ENCODE measurements around the gene MN1.

MN1 gene

DNA sequence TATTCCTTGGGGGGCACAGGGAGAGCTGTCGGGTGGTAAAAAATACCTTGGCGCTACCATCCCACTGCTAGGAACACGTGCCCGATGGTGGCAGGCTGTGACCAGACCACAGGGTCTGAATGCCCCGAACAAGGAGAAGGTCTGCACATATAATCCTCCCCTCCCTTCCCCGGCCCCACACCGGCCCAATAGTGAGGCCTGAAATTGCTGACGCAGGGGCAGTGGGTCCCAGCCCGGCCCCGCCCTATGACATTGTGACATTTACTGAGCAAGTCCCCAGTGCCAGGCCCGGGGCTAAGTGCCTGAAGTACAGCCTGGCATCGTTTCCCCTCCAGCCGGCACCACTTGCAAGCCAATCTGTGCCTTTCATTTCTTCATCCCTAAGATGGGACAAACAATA, 19.5 kb downstream of the MN1 start:
- DNase-seq, result no peak

DNA sequence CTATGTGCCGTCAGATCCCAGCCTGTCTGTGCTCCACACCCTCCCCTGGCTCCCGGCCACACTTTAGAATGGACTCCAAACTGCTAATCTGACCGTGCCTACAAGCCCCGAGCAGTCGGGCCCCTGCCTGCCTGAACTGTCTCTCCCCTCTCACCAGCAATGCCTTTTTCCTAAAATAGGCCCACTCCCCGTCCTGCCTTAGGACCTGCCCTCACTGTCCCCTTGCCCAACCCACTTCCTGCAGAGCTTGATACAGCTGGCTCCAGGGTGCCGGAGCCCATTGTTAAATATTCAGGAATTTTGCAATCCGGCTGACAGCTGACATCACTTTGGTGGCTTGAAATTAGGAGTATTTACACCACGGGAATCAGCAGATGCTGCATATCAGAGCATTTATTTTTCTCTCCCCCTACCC, 21.4 kb downstream of the MN1 start:
- no peak for DNase-seq

- DNase-seq, result no peak
These were observed 21.9 kb downstream of the MN1 start for GRCh38 chr22:27779643-27780042.

GRCh38 chr22:27778294-27779090, 23.1 kb downstream of the MN1 start:
- no peak for DNase-seq

DNA sequence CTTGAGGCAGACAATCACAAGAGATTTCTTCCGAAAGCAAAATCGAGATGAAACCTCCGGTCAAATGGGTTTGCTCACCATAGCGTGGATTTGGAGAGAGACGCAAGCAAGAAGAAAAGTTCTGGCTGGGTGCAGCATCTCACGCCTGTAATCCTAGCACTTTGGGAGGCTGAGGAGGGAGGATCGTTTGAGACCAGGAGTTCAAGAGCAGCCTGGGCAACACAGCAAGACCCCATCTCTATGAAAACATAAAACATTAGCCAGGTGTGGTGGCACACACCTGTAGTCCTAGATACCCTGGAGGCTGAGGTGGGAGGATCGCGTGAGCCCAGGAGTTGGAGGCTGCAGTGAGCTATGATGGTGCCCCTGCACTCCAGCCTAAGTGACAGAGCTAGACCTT, 24.4 kb downstream of the MN1 start:
- no peak for DNase-seq

DNA sequence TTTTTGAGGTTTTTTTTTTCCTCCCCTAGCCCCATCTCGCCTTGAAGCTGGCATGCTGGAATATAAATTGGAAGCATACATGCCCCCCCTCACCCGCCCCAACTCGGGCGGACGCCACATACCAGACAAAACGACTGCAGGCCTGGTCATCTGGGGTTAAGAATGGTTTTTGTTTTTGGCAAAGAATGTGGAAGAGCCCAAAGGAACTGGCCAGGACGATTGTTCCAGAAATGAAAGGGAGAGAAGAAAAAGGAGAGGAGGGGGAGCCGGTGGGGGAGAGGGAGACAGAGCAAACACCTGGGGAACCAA, 25.0 kb downstream of the MN1 start:
- no peak for DNase-seq

GRCh38 chr22:27775758-27776649, 25.6 kb downstream of the MN1 start:
- DNase-seq, result no peak

- DNase-seq, result no peak
These were observed 26.4 kb downstream of the MN1 start for GRCh38 chr22:27775087-27775698.

DNA sequence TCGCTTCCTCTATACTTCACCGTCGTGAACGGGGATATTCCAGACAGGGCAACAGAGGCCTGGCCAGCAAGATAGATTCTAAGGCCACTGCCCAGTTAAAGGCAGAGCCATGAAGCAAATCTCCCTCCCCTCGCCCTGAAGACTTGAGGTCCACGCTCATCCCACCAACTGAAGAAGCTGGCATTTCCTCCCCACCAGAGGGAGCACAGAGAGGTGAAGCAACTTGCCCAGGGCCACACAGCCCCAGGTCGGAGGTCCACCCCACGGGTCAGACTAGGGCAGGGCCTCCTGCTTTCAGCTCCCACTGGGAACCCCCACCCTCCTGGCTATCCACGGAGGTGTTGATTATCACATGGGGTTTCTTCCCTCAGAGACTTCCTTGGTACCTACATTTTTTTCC, 27.4 kb downstream of the MN1 start:
- DNase-seq, result no peak

DNA sequence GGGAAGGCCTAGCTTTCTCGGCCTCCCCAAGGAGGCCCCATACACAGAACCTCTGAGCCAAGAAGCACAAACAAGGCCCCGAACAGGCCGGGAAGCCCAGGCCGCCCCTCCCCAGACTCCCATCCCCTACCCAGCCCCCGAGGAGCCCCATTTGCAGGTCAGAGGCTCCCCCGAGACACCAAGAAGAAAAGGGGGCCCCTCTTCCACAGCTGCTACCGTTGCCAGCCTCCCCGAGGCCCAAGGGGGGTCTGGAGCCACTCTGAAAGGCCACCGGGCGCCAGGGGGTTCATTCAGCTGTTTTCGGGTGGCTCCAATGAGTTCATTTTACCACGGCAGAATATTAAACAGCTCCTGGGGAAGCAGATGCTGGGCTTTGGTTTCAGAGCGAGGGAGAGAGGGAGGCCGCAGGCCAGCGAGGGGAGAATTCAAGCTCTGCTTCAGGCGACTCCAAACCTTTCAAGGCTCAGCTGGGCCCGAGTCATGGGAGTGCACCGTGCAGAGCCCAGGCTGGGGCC, 28.5 kb downstream of the MN1 start:
- DNase-seq, result no peak

GRCh38 chr22:27772081-27772983, 29.2 kb downstream of the MN1 start:
- no peak for DNase-seq

DNA sequence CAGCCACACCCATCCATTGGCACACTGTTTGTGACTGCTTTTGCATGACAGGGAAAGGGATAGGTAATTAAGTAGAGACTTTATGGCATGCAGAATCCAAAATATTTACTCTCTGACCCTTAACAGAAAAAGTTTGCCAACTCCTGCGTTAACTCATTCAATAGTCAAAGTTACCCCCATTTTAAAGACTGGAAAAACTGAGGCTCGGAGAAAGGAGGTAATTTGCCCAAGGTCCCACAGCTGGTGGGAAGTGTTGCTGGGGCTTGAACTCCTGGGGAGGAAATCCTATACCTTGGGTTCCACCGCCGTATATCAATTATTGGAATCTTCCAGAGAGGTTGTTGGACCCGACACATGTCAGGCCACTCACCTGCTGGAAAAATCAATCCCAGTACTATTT, 29.9 kb downstream of the MN1 start:
- DNase-seq, result no peak

DNA sequence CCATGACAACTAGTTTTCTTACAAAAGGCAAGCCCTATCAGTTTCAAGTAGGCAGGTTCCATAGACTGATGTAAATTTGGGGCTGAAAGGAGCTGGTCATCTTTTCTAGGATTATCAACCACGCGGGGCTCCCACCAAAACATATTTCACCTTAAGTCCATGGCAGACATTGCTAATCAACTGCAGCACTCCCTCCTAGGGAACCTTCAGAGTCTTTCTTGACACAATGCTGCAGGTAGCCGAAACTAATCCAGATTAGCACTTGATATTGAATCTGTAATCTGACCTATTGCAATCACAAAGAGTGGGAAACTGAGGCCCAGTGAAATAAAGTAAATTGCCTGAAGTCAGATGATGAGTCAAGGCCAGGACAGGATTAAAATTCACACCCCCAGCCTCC, 32.5 kb downstream of the MN1 start:
- DNase-seq, result no peak

DNA sequence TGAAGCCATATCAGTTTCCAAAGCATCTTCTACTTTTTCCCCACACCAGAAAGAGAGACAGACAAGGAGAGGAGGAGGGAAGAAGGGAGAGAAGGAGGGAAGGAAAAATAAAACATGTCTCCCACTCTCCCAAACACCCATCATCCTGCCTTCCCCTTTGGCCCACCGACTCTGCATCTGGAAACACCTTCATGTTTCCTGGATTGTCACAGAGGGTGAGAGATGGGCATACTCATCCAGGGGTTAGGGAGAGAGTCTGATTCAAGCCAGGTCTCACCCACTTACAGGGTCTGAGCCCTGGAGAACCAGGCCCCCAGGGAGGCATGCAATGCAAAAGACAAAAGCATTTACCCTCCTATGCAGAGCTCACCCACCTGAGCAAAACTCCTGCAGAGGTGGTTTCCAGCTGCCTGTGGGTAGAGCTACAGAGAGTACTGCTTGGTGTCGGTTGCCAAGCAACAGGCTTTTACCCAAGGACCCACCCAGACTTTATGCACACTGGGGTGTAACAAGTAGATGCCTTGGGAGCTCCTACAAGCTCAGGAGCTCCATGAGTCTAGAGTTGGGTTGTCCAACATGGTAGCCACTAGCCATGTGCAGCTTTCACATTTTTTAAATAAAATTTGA, 33.4 kb downstream of the MN1 start:
- DNase-seq, result no peak

DNA sequence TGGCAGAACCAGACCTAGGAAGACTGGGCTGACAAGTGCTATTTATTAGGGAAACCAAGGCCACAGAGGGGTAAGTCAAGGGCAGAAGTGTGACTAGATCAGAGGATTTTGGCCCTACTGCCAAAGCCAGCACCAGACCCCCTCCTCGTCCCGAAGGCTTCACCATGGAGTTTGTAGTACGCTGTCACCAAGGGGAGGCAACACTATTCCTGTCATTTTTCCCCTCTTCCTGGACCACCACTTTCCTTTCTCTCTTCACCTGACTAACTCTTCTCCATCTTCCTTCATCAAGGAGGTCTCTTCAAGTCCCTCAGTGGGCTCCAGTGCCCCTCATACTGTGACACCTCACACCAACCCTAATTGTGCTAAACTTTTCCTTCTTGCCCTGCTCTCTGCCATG, 34.9 kb downstream of the MN1 start:
- no peak for DNase-seq

DNA sequence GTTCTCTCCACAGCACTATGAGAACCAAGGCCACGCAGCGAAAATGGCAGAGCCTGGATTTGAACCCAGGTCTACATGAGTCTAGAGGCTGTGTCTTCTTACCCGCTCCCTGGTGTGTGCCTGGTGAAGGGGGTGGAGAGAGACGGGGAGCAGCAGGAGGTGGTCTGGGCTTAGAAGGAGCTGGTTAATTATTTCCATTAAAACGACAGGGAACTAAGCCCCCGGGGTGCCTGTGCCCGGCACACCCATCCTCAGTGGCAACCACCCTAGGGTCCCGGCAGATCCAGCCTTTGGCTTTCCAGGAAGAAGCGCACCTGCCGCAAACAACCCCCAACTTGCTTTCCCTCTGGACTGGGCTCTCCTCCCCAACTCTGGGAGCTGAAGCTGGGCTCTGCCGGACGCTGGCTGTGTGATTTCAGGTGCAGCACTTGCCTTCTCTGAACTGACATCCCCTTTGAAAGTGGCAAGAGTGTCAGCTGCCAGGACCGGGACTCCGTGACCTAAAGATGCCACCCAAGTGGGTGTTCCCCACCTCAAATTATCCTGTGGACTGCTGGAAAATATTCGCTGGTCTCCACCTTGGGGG, 35.8 kb downstream of the MN1 start:
- DNase-seq, result no peak

DNA sequence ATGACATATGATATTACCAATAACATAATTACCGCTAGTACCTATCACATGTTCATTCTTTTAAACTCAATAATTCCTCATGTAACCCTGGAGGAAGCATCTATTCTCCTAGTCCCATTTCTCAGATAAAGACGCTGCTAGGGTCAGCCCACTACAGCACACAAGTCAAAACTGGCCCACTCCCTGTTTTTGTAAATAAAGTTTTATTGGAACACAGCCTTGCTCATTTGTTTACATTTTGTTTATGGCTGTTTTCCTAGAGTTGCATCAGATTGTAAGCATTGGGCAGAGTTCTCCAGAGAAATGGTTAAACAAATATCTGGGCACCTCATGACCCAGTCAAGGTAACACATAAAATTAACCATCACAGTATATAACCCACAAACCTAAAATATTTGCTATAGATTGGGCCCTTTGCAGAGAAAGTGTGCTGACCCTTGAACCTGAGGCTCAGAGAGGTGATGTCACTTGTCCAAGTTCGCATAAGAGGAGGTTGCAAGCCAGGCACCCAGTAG, 36.8 kb downstream of the MN1 start:
- no peak for DNase-seq

DNA sequence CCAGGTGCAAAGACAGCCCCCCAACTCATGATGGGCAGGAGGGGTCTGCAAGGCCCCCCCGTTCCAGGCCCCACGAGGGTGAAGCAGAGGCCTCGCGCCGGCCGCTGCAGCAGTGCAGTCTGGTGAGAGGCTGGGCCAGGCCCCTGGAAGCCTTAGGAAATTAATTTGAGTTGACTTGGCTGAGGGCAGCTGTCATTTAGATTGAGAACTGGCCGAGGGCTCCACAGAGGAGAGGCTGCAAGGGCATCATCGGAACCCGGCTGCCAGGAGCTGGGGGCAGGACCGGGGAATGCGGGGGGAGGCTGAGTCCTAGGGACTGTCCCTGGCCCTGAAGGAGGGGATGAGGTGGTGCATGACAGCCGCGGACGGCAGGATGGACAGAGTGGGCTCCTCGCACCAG, 39.9 kb downstream of the MN1 start:
- no peak for DNase-seq

- no peak for DNase-seq
These were observed 40.6 kb downstream of the MN1 start for GRCh38 chr22:27761000-27761399.

- no peak for DNase-seq
These were observed 41.1 kb downstream of the MN1 start for GRCh38 chr22:27760474-27760873.

DNA sequence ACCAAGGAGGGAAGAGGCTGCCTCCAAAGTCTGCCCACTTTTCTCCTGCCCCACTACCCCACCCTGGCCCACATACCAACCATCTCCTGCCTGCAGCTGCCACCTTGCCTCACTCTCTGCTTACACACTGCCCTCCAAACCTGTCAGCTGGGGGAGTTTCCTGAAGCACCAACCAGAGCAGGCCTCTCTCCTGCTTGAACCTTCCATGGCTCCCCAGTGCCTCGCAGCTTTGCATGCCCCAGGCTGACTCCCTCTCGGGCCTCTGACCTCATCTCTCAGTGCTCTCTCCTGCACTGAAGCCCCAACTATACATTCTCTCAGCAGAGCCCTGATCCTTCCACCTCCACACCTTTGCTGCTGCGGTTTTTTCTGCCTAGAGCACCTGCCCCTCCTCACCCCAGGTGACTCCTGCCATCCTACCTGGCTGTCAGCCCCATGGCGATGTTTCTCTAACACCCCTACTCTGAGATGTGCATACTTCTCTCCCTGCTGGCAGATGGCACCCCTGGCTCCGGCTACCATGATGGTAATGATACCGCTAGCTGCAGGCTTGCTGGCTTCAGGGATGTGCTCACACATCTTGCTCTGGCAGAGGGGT, 43.5 kb downstream of the MN1 start:
- DNase-seq, result no peak
